Endothelial cell of umbilical vein (primary cell): ENCODE results near the gene PLXDC1.

Experiments
- CTCF ChIP-seq, 2 donors: IDR thresholded peaks; 1 replicate in 1 of 2; 2 replicates in 1 of 2; pipeline ENCODE4 v1.5.1; 2011; ENCODE audit warnings: low read length in 2 of 2, mild to moderate bottlenecking in 2 of 2, moderate library complexity in 2 of 2, control low read depth in 1 of 2, inconsistent platforms in 1 of 2, low read depth in 1 of 2; ENCODE audit not compliant: insufficient read depth in 1 of 2; ENCODE audit errors: extremely low read depth in 1 of 2
- FOS ChIP-seq: IDR thresholded peaks from 2 replicates; pipeline ENCODE4 v1.6.1; 2011; ENCODE audit warnings: mild to moderate bottlenecking, low read length, moderate library complexity, borderline replicate concordance; ENCODE audit not compliant: insufficient read depth

- no peak for TF ChIP-seq CTCF (IDR thresholded peaks at IDR 0.05; ENCODE audit: extremely low read depth in 1 of 2, insufficient read depth in 1 of 2, low read depth in 1 of 2, low read length in 2 of 2)
- TF ChIP-seq FOS: no peak
These were observed 20.5 kb upstream of the PLXDC1 start for GRCh38 chr17:39171933-39172332.
